SK-N-MC (cell line): ENCODE results near the gene FNDC3B.

Experiments
- EZH2 ChIP-seq: fragments of 200-600 bp; sonication (generic); IDR thresholded peaks from one replicate; pipeline ENCODE4 v1.6.1; 2017; ENCODE audit warnings: antibody characterized with exemption
- POLR2AphosphoS5 ChIP-seq: IDR thresholded peaks from 2 replicates; pipeline ENCODE4 v1.6.1; 2012; ENCODE audit warnings: mild to moderate bottlenecking, low read depth, low read length, borderline replicate concordance

DNA sequence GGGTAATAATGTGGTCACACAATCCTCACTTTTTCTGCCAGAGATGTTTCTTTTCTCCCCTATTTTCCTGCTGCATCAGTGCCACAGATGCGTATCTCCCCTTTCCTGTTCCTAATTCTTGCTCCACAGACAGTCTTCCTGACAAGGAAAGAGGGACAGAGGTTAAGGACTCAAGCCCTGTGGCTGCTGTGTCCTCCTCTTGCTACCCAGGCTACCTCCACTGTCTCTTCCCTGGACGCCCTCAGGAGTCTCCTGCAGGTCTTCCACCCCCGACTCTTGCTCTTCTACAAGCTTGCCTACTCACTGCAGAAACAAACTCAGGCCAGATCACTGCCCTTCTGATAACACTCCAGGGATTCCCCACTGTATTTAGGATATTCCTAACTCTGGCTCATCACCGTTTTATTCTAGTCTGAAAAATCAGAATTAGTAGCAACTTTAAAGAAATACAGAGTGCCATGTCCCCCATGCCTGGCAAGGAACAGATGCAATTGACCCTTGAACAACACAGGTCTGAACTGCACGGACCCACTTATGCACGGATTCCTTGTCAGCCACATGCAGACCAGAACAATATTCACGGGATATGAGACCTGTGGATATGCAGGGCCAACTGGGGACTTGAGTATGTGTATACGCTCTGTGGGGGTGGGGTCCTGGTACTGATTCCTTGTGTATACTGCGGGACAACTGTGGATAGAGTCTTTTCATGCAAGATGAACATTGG is 257.0 kb downstream of the FNDC3B start:
- TF ChIP-seq EZH2 (no peak), POLR2AphosphoS5 (no peak)
